HG02840 (cell line): Measurements from ENCODE around the gene UBE2V1.
"Not testable (repeated sequence)": the region's sequence is repeated elsewhere in the genome, so short reads cannot be mapped to it uniquely, and the experiment has no call there.

Experiments
- ATAC-seq: cut with Tn5 transposase; IDR thresholded peaks from one replicate; pipeline ENCODE4 v1.9.1; 2021; ENCODE audit warnings: mild to moderate bottlenecking, moderate library complexity, moderate number of reproducible peaks; ENCODE audit not compliant: unreplicated experiment, low FRiP score

The UBE2V1 gene

DNA sequence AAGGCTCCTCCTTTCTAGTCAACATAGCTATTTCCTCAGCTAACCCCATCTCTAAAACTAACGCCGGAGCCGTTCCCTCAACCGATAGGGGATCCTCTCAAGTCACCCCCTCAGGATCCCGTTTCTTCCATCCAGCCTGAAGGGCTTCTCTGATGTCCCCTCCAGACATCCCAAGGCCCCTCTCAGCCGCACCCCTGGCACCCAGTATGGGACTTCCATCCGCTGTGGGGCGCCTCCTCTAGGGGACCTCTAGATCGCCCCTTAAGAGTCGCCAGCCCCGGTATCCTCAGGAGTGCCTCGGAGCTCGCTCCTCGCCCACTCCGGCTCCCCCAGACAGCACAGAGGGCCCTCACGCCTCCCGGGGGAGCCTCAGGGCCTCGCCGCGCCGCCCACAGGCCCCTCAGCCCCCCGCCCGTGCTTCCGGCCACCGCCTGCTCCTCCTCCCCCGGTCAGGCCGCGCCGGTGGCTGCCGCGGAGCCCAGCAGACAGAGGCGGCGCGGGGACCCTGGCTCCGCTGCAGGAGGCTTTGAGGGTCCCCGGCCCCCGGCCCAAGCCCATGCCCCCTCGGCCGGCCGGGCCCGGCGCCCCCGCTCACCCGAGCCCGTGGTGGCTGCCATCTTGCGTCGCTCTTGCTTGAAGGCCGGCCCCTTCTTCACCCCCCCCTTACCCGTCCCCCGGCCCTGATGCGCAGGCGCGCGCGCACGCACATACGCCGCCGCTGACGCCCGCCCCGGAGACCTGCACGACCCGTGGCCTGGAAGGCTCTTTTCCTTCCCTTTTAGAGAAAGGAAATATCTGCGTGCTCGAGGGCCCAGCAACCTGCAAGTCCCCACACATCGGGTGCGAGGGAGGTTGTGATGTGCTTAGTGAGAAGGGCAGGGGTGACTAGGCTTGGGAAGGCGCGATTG is at the start of gene UBE2V1:
UBE2V1 (minus strand) TSS at position 639 of the 908 bp plus-strand sequence; CDS start at position 617, 22 bp downstream.
- ATAC-seq = peak; percentile 40

- not testable (repeated sequence) for ATAC-seq
These were observed 48.5 kb upstream of the UBE2V1 start for GRCh38 chr20:50161494-50161893.

DNA sequence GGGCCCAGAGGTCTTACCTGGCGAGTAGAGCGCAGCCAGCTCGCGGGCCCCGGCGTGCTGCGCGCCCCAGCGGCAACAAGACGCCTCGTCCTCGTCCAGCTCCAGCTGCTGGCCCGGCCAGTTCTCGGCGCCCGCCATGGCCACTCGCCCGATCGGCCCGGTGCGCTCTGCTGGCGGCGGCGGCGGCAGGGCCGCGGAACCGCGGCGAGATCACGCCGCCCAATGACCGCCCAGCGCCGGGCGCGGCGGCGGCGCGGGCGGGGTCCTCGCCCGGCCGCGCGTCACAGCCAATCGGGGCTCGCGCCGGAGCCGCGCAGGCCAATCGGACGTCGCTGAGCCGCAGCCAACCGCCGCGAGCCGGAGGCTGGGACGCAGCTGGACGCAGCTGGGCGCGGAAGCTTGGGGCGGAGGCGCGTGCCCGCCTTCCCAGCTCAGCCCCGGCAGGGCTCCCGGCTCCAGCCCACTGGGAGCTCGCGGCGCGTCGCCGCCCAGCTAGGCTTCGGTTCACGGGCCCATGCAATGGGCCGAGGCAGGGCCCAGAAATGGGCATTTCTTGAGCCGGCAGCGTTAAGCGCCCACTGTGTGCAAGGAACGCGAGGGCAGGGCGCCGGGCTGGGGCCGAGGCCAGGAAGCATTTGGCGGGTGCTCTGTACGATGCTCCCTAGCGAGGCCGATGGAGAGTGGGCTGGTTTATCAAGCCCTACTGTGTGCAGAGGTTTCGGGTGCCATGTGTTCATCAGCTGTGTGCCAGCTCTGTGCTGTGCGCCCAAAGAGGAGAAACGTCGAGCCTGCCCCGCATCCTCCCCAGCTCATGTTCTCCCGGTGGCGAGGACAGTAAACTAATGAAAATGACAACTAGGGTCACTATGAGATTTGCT is 40.8 kb upstream of the UBE2V1 start, which contains the start of gene PEDS1:
PEDS1 (minus strand) TSS at position 224 of the 878 bp plus-strand sequence; CDS start at position 138, 86 bp downstream.
- ATAC-seq = peak; percentile 82

DNA sequence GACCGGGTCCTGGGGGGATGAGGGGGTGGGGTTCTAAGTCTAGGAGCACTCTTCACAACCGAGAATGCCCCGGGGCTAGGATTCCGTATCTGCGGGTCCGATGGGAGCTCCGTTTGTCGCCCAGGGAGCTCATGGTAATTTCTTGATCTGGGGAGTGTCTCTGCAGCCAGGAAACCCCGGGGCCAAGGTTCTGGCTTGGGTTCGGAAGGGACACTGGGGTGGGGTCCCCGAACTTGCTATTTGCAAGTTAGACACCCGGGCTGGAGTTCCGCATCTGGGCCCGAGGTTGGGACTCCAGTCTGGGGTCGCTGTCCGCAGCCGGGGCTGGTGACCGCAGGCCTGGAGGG is 40.2 kb upstream of the UBE2V1 start:
- ATAC-seq = peak; percentile 20

GRCh38 chr20:50152394-50153152 is 39.6 kb upstream of the UBE2V1 start:
- ATAC-seq = no peak

GRCh38 chr20:50151034-50151743 is 38.2 kb upstream of the UBE2V1 start:
- no peak for ATAC-seq

GRCh38 chr20:50149481-50150254 is 36.7 kb upstream of the UBE2V1 start:
- ATAC-seq = no peak

DNA sequence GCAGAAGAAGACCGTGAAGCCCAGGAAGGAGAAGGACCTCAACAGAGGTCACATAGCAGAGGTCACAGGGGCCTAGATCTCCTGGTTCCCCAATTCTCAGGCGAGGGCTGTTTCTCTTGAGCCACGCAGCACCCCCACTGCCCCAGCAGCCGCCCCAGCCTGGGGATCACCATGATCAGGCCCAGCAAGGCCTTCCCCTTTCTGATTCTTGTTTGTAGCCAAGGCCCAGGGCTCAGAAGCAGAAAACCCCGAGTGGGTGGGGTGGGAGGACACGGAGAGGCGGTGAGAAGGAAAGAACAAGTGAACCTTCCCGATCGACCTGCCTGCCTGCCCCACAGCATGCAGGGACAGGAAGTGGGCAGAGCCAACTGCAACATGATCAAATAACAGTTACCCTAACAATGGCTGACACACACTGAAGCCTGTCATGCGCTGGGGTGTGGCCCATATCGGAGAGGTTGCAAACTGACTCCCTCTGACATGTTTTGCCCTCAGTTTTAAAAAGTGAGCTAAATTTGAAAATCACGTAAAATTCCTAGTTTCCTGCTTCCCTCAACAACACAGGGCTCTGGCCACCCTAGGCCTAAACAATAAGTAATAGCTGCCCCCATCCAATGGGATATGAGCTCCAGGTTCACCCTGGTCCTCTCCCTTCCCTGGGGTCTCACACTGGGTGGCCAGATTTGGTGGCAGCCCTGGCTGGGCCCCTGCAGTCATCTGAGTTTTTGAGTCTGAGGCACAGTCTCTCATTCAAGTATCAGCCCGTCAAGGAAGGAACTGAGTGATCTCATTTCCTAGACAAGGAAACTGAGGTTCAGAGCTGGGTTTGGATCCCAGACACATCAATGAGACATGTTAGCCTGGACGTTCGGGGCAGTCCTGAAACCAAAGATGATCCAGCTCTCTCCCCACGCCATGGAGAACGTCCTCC is 34.0 kb upstream of the UBE2V1 start:
- no peak for ATAC-seq

DNA sequence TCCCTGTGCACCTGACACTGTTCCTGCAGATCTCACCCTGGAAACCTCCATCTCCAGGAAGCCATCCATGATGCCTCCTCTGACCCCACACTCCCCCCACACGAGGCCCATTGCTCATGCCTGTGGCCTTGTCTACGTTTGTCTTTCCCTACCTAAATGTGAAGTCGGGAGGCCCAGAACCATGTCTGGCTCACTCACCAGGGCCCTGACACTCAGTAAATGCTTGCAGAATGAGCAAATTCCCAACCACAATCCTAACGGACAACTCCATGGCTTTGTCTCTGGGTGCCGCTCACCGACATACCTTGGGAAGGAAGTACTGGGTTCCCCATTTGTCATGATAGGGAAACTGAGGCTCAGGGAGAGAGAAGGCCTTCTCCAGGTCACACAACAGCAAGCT is 33.3 kb upstream of the UBE2V1 start:
- ATAC-seq = no peak

DNA sequence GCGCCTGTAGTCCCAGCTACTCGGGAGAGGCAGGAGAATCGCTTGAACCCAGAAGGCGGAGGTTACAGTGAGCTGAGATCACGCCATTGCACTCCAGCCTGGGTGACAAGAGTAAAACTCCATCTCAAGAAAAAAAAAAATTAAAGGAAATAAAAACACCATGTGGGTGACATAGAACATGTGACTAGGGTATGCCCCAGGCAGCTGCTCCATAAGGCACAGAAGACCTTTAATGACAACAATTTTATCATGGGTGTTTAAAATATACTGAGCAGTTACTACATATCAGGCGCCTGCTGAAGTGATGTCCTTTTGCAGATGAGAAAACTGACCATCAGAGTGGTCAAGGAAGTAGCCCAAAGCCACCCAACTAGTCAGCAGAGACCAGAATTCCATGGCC is 32.6 kb upstream of the UBE2V1 start:
- no peak for ATAC-seq

- ATAC-seq = no peak
These were observed 31.4 kb upstream of the UBE2V1 start for GRCh38 chr20:50144362-50144761.

GRCh38 chr20:50142812-50143211 is 29.9 kb upstream of the UBE2V1 start:
- ATAC-seq = no peak

DNA sequence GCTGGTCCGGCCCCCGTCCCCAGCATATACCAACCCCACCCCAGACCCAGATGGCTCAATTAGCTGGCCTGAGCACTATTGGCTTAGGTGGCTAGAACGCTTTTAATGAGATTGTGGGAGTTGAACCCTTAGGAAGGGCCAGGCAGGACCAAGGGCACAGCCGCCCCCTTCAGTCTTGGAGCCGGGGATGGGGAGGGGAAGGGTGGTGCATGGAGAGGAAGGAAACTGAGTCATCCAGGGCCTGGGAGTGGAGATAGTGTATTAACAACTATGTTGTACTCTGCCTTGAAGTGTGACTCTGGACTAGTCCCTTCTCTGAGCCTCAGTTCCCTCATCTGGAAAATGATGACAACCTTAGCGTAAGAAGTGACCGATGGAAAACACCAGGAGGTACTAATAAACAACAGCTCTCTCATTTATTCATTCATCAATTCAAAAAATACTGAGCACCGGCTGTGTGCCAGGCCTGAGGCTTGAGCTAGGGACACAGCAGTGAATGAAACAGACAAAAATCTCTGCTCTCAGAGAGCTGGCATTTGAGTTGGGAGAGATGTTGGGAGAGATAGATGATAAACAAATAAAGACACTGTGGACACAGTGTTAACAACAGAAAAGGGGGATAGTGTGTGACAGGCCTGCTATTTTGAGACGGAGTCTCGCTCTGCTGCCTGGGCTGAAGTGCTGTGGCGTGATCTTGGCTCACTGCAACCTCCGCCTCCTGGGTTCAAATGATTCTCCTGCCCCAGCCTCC is 29.0 kb upstream of the UBE2V1 start:
- ATAC-seq = no peak

GRCh38 chr20:50141018-50141675 is 28.2 kb upstream of the UBE2V1 start:
- ATAC-seq = no peak

DNA sequence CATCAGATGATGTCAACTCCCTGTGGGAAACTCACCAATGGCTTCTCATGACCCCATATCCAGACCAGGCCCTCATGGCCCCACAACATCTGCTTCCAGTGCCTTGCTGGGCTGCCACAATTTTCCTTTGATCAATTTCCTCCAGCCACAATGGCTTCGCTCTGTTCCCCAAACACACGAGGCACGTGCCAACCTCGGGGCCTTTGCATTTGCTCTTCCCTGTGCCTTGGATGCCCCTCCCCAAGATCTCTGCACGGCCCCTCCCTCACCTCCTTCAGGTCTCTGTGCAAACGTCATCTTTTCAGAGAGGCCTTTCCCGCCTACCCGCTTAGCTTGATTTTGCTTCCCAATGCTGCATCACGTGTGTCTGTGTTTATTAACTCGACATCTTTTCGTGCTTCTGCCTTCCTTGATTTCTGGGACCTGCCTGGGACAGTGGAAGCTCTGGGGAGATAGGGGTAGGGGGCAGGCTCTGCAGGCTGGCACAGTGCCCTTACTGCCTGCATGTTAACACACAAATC is 27.4 kb upstream of the UBE2V1 start:
- ATAC-seq = no peak

GRCh38 chr20:50138479-50139393 is 25.8 kb upstream of the UBE2V1 start:
- ATAC-seq = no peak
